Spinal cord (tissue), 10 donors: ENCODE measurements around the gene LAMTOR4. TPM values are rescaled to one million over a fixed set of nuclear protein-coding genes. Genes with fewer than 3 reads are reported as not detected.

Source experiments
- DNase-seq, 6 donors: peaks; one replicate each; pipeline versions ENCODE4 v3.0.0 to v3.0.0-alpha.2; 2013 to 2015; ENCODE audit warnings: low spot score in 6 of 6, low read depth in 4 of 6
- H3K27ac ChIP-seq: one replicate; pipeline ENCODE4 v1.5.1; 2013; ENCODE audit warnings: low read depth, low read length, control low read depth
- H3K27me3 ChIP-seq: one replicate; pipeline ENCODE4 v1.6.1; 2013; ENCODE audit warnings: low read length; ENCODE audit not compliant: control insufficient read depth, insufficient read depth
- H3K36me3 ChIP-seq: one replicate; pipeline ENCODE4 v1.6.1; 2013; ENCODE audit warnings: low read length; ENCODE audit not compliant: control insufficient read depth, insufficient read depth
- H3K4me1 ChIP-seq: one replicate; pipeline ENCODE4 v1.6.1; 2013; ENCODE audit warnings: low read length; ENCODE audit not compliant: control insufficient read depth, insufficient read depth
- H3K4me3 ChIP-seq: one replicate; pipeline ENCODE4 v1.5.1; 2013; ENCODE audit warnings: low read depth, low read length, control low read depth
- H3K9me3 ChIP-seq: one replicate; pipeline ENCODE4 v1.6.1; 2013; ENCODE audit warnings: low read length; ENCODE audit not compliant: control insufficient read depth, insufficient read depth
- WGBS: methylation state at CpG from one replicate; pipeline ENCODE4 v1.1.5; 2013; ENCODE audit warnings: missing lambda C conversion rate; ENCODE audit not compliant: insufficient coverage; 5-methylcytosine and 5-hydroxymethylcytosine counted together
- polyA plus RNA-seq, 2 donors: library from polyadenylated mRNA; unstranded; fragments of 120-200 nt; gene quantifications; one replicate each; pipeline ENCODE4 v1.2.1, GENCODE V29; 2013; ENCODE audit not compliant: insufficient read length in 2 of 2
- total RNA-seq, 2 donors: library from RNA; depleted of rRNA in 1 of 2; stranded (reverse); fragments of 120-200 nt in 1 of 2; fragments of >200 nt in 1 of 2; gene quantifications; one replicate each; pipeline versions ENCODE4 v1.2.3 to v1.2.4, GENCODE V29; 2013 to 2014
- donor health status: healthy.

Gene LAMTOR4
- total and polyA plus RNA-seq, 4 donors, result 59.2 to 160 (median 144) TPM

GRCh38 chr7:100107125-100107737 lies 41.5 kb upstream of the LAMTOR4 start:
- WGBS, result 89% methylated on average over 23 of the region's 25 CpGs
- Histone ChIP-seq H3K4me1 (peaks cover 9% of the 10 kb centered on the region), H3K27me3 (no peaks in the 10 kb centered on the region), H3K4me3 (no peak overlapping the region), H3K27ac (no peak overlapping the region), H3K36me3 (peaks cover 94% of the 10 kb centered on the region), H3K9me3 (no peaks in the 10 kb centered on the region)
- no peak for DNase-seq

- H3K9me3 ChIP-seq, result no peaks in the 10 kb centered on the region
- H3K27me3 ChIP-seq, result no peaks in the 10 kb centered on the region
- WGBS, result 81% methylated on average over 11 of the region's 11 CpGs
- no peak overlapping the region for H3K27ac ChIP-seq
- H3K4me3 ChIP-seq, result no peak overlapping the region
- H3K36me3 ChIP-seq, result peaks cover 100% of the 10 kb centered on the region
- DNase-seq, result no peak
- H3K4me1 ChIP-seq, result peaks cover 3% of the 10 kb centered on the region
Observed at GRCh38 chr7:100107890-100108289, 40.8 kb upstream of the LAMTOR4 start.

- no peak overlapping the region for H3K4me3 ChIP-seq
- H3K27me3 ChIP-seq, result no peaks in the 10 kb centered on the region
- no peaks in the 10 kb centered on the region for H3K4me1 ChIP-seq
- peaks cover 100% of the 10 kb centered on the region for H3K36me3 ChIP-seq
- no peak overlapping the region for H3K27ac ChIP-seq
- WGBS, result 83% methylated on average over 12 of the region's 12 CpGs
- no peak for DNase-seq
- no peaks in the 10 kb centered on the region for H3K9me3 ChIP-seq
Observed at GRCh38 chr7:100109521-100110163, 39.1 kb upstream of the LAMTOR4 start.

GRCh38 chr7:100111156-100111555 lies 37.6 kb upstream of the LAMTOR4 start:
- Histone ChIP-seq H3K9me3 (no peaks in the 10 kb centered on the region), H3K27me3 (no peaks in the 10 kb centered on the region), H3K27ac (no peak overlapping the region), H3K36me3 (peaks cover 93% of the 10 kb centered on the region), H3K4me1 (no peaks in the 10 kb centered on the region), H3K4me3 (no peak overlapping the region)
- no peak for DNase-seq
- WGBS, result 94% methylated on average over 6 of the region's 7 CpGs

GRCh38 chr7:100111914-100112313 lies 36.8 kb upstream of the LAMTOR4 start:
- H3K9me3 ChIP-seq, result no peaks in the 10 kb centered on the region
- no peaks in the 10 kb centered on the region for H3K27me3 ChIP-seq
- H3K36me3 ChIP-seq, result peaks cover 91% of the 10 kb centered on the region
- H3K4me1 ChIP-seq, result no peaks in the 10 kb centered on the region
- H3K27ac ChIP-seq, result no peak overlapping the region
- no peak for DNase-seq
- 95% methylated on average over 6 of the region's 13 CpGs for WGBS
- no peak overlapping the region for H3K4me3 ChIP-seq

- peaks cover 10% of the 10 kb centered on the region for H3K4me1 ChIP-seq
- no peaks in the 10 kb centered on the region for H3K9me3 ChIP-seq
- no peak overlapping the region for H3K27ac ChIP-seq
- DNase-seq, result no peak
- no peaks in the 10 kb centered on the region for H3K27me3 ChIP-seq
- H3K36me3 ChIP-seq, result peaks cover 63% of the 10 kb centered on the region
- H3K4me3 ChIP-seq, result no peak overlapping the region
- WGBS, result 94% methylated on average over 7 of the region's 7 CpGs
Observed at GRCh38 chr7:100115026-100115425, 33.7 kb upstream of the LAMTOR4 start.

GRCh38 chr7:100118388-100119071 lies 30.2 kb upstream of the LAMTOR4 start:
- Histone ChIP-seq H3K4me3 (peak overlapping the region; percentile 96), H3K9me3 (no peaks in the 10 kb centered on the region), H3K27ac (peak overlapping the region; percentile 95), H3K4me1 (peaks cover 17% of the 10 kb centered on the region), H3K27me3 (no peaks in the 10 kb centered on the region), H3K36me3 (peaks cover 42% of the 10 kb centered on the region)
- WGBS, result 25% methylated on average over 16 of the region's 18 CpGs
- no peak for DNase-seq

GRCh38 chr7:100119072-100119969 lies 29.4 kb upstream of the LAMTOR4 start, which contains the start of the genes CNPY4 and TAF6:
Gene CNPY4, plus strand, starts transcription at chr7:100119634. Its CDS starts 111 bp downstream, at chr7:100119745.
Gene TAF6, minus strand, starts transcription at chr7:100119358. Its CDS starts 5,149 bp downstream, at chr7:100114209.
- Histone ChIP-seq H3K4me3 (peak within 1 kb of the TSS; percentile 96), H3K27ac (peak within 1 kb of the TSS; percentile 95), H3K36me3 (peaks cover 34% of the 10 kb centered on the region), H3K4me1 (peaks cover 17% of the 10 kb centered on the region), H3K9me3 (no peaks in the 10 kb centered on the region), H3K27me3 (no peaks in the 10 kb centered on the region)
- under 1% methylated on average over 39 of the region's 49 CpGs for WGBS
- peak; percentile 92 to 99 (median 94) for DNase-seq
